Measurements from ENCODE around the gene SOX6. TPM values are rescaled to one million over a fixed set of nuclear protein-coding genes. Genes with fewer than 3 reads are reported as not detected.

Gene SOX6
- total and polyA plus RNA-seq, 2 of the 13 experiments (the other 11 are each of a cell fraction or from before 2014, with no cell fraction given), result 2.6 to 11.2 TPM

DNA sequence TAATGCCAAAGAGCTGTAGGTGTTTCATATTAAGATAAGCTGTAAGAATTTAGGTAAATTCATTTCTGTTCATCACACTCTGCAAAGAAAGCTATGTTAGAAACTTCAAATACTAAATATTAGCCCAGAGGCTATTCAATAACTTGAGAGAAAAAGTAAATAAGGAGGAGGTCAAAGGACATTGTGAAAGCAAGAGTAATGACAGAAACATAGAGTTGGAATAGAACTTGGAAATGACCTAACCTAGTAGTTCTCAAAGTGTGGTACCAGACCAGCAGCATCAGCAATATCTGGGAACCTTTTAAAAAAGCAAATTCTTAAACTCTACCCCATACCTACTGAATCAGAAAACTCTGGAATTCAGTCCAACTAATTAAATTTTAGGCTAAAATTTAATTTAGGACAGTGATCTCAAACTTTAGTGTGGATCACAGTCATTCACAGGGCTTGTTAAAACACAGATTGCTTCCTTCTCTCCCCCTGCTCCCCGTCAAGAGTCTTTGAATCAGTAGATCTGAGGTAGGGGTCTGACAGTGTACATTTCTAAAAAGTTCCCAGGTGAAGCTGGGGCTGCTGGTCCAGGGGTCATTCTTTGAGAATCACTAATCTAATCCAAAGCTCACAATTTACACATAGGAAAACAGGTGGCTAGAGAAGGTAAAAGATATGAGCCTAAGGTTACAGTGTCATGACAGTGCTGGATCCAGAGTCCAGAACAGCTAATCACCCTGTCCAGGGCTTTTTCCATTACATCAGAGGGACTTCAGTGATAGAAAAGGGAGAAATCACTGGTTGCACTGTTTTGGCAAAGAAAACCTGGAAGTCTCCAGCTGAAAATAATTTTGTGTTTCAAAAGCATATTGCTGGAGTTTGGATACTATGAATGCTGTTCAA is 241.1 kb downstream of the SOX6 start (continued):
- TF ChIP-seq, protein P1, sequence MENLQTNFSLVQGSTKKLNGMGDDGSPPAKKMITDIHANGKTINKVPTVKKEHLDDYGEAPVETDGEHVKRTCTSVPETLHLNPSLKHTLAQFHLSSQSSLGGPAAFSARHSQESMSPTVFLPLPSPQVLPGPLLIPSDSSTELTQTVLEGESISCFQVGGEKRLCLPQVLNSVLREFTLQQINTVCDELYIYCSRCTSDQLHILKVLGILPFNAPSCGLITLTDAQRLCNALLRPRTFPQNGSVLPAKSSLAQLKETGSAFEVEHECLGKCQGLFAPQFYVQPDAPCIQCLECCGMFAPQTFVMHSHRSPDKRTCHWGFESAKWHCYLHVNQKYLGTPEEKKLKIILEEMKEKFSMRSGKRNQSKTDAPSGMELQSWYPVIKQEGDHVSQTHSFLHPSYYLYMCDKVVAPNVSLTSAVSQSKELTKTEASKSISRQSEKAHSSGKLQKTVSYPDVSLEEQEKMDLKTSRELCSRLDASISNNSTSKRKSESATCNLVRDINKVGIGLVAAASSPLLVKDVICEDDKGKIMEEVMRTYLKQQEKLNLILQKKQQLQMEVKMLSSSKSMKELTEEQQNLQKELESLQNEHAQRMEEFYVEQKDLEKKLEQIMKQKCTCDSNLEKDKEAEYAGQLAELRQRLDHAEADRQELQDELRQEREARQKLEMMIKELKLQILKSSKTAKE (CRISPR knock-in tag; IDR thresholded peaks at IDR 0.05; ENCODE audit: borderline replicate concordance), result peak; percentile 67
- TF ChIP-seq, protein P2, sequence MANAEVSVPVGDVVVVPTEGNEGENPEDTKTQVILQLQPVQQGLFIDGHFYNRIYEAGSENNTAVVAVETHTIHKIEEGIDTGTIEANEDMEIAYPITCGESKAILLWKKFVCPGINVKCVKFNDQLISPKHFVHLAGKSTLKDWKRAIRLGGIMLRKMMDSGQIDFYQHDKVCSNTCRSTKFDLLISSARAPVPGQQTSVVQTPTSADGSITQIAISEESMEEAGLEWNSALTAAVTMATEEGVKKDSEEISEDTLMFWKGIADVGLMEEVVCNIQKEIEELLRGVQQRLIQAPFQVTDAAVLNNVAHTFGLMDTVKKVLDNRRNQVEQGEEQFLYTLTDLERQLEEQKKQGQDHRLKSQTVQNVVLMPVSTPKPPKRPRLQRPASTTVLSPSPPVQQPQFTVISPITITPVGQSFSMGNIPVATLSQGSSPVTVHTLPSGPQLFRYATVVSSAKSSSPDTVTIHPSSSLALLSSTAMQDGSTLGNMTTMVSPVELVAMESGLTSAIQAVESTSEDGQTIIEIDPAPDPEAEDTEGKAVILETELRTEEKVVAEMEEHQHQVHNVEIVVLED (CRISPR knock-in tag; IDR thresholded peaks at IDR 0.05; ENCODE audit: borderline replicate concordance), result no peak
- TF ChIP-seq ZNF564 (CRISPR knock-in tag; IDR thresholded peaks at IDR 0.05) (no peak), FOXP1 (IDR thresholded peaks at IDR 0.05) (no peak), FOXP1 (CRISPR knock-in tag; IDR thresholded peaks at IDR 0.05) (peak; percentile 62; the same call in 1 of the 2 replicates), CEBPB (IDR thresholded peaks at IDR 0.05; ENCODE audit: borderline replicate concordance, low read depth, low read length) (peak; percentile 57; the same call in 1 of the 2 replicates), ZNF7 (CRISPR knock-in tag; IDR thresholded peaks at IDR 0.05) (no peak), ZNF674 (CRISPR knock-in tag; IDR thresholded peaks at IDR 0.05; ENCODE audit: low read depth) (no peak), ZSCAN31 (CRISPR knock-in tag; IDR thresholded peaks at IDR 0.05; ENCODE audit: low read depth) (0 out of 2 replicates have a peak, but pooled peaks have one; percentile 33), SOX13 (IDR thresholded peaks at IDR 0.05) (no peak), SOX13 (CRISPR knock-in tag; conservative IDR thresholded peaks at IDR 0.05 in 1 of 2, IDR thresholded peaks at IDR 0.05 in 1 of 2) (peak in 1 of 2 experiments; percentile 71; a peak in 2 of 4 replicates), ZNF3 (CRISPR knock-in tag; IDR thresholded peaks at IDR 0.05) (no peak)
- TF ChIP-seq, protein P3, sequence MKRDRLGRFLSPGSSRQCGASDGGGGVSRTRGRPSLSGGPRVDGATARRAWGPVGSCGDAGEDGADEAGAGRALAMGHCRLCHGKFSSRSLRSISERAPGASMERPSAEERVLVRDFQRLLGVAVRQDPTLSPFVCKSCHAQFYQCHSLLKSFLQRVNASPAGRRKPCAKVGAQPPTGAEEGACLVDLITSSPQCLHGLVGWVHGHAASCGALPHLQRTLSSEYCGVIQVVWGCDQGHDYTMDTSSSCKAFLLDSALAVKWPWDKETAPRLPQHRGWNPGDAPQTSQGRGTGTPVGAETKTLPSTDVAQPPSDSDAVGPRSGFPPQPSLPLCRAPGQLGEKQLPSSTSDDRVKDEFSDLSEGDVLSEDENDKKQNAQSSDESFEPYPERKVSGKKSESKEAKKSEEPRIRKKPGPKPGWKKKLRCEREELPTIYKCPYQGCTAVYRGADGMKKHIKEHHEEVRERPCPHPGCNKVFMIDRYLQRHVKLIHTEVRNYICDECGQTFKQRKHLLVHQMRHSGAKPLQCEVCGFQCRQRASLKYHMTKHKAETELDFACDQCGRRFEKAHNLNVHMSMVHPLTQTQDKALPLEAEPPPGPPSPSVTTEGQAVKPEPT (CRISPR knock-in tag; IDR thresholded peaks at IDR 0.05; ENCODE audit: low read depth), result no peak
- TF ChIP-seq, protein P4, sequence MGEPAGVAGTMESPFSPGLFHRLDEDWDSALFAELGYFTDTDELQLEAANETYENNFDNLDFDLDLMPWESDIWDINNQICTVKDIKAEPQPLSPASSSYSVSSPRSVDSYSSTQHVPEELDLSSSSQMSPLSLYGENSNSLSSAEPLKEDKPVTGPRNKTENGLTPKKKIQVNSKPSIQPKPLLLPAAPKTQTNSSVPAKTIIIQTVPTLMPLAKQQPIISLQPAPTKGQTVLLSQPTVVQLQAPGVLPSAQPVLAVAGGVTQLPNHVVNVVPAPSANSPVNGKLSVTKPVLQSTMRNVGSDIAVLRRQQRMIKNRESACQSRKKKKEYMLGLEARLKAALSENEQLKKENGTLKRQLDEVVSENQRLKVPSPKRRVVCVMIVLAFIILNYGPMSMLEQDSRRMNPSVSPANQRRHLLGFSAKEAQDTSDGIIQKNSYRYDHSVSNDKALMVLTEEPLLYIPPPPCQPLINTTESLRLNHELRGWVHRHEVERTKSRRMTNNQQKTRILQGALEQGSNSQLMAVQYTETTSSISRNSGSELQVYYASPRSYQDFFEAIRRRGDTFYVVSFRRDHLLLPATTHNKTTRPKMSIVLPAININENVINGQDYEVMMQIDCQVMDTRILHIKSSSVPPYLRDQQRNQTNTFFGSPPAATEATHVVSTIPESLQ (CRISPR knock-in tag; conservative IDR thresholded peaks at IDR 0.05), result no peak
- TF ChIP-seq, protein P5, sequence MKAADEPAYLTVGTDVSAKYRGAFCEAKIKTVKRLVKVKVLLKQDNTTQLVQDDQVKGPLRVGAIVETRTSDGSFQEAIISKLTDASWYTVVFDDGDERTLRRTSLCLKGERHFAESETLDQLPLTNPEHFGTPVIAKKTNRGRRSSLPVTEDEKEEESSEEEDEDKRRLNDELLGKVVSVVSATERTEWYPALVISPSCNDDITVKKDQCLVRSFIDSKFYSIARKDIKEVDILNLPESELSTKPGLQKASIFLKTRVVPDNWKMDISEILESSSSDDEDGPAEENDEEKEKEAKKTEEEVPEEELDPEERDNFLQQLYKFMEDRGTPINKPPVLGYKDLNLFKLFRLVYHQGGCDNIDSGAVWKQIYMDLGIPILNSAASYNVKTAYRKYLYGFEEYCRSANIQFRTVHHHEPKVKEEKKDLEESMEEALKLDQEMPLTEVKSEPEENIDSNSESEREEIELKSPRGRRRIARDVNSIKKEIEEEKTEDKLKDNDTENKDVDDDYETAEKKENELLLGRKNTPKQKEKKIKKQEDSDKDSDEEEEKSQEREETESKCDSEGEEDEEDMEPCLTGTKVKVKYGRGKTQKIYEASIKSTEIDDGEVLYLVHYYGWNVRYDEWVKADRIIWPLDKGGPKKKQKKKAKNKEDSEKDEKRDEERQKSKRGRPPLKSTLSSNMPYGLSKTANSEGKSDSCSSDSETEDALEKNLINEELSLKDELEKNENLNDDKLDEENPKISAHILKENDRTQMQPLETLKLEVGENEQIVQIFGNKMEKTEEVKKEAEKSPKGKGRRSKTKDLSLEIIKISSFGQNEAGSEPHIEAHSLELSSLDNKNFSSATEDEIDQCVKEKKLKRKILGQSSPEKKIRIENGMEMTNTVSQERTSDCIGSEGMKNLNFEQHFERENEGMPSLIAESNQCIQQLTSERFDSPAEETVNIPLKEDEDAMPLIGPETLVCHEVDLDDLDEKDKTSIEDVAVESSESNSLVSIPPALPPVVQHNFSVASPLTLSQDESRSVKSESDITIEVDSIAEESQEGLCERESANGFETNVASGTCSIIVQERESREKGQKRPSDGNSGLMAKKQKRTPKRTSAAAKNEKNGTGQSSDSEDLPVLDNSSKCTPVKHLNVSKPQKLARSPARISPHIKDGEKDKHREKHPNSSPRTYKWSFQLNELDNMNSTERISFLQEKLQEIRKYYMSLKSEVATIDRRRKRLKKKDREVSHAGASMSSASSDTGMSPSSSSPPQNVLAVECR (CRISPR knock-in tag; IDR thresholded peaks at IDR 0.05; ENCODE audit: borderline replicate concordance), result peak; percentile 28; the same call in 1 of the 2 replicates
